Activated CD4-positive, alpha-beta memory T cell treated with anti-CD3 and anti-CD28 coated beads for 36 hours (primary cell): ENCODE results near the gene LEFTY1. TPM values are rescaled to one million over a fixed set of nuclear protein-coding genes. Genes with fewer than 3 reads are reported as not detected.
"Not testable (repeated sequence)": the region's sequence is repeated elsewhere in the genome, so short reads cannot be mapped to it uniquely, and the experiment has no call there.

Source experiments
- CTCF ChIA-PET: fragments of 350-600 bp; sonication (Branson Sonifier 250); formaldehyde crosslinking; loops from one replicate; lab custom pipeline; 2021; ENCODE audit warnings: antibody characterized with exemption, inconsistent platforms; lab: Charles Lee
- POLR2A ChIA-PET: fragments of 350-600 bp; sonication (Branson Sonifier 250); formaldehyde crosslinking; loops from one replicate; lab custom pipeline; 2021; ENCODE audit warnings: antibody characterized with exemption; lab: Charles Lee
- DNase-seq: peaks from one replicate; pipeline ENCODE4 v3.0.0-alpha.2; 2020
- H3K27ac Mint-ChIP-seq: one replicate; pipeline ENCODE4 v1.8.0; 2021; ENCODE audit warnings: mixed read lengths
- H3K27me3 Mint-ChIP-seq: one replicate; pipeline ENCODE4 v1.8.0; 2021; ENCODE audit warnings: mixed read lengths
- H3K36me3 Mint-ChIP-seq: one replicate; pipeline ENCODE4 v1.8.0; 2021; ENCODE audit warnings: mixed read lengths
- H3K4me1 Mint-ChIP-seq: one replicate; pipeline ENCODE4 v1.8.0; 2021; ENCODE audit warnings: low read depth, mixed read lengths
- H3K4me3 Mint-ChIP-seq: one replicate; pipeline ENCODE4 v1.8.0; 2021; ENCODE audit warnings: mild to moderate bottlenecking, mixed read lengths
- H3K9me3 Mint-ChIP-seq: one replicate; pipeline ENCODE4 v1.8.0; 2021; ENCODE audit warnings: mixed read lengths
- intact Hi-C: fragments of 100-400 bp; cut with micrococcal nuclease; formaldehyde crosslinking; loops from one replicate; pipeline ENCODE4 v1.15.1; 2023
- microRNA-seq: library from miRNA; unstranded; fragments of <30 nt; microRNA quantifications from one replicate; pipeline ENCODE4 v1.2.0, GENCODE V29; 2022; ENCODE audit warnings: borderline number of aligned reads, borderline microRNAs expressed, borderline replicate concordance
- total RNA-seq, 2 experiments: library from RNA; stranded (reverse); gene quantifications; one replicate each; pipeline ENCODE4 v1.2.3, GENCODE V29; 2021

Gene LEFTY1
- total RNA-seq, 2 experiments from 2014 or later = 0.19 TPM; not detected in 1

DNA sequence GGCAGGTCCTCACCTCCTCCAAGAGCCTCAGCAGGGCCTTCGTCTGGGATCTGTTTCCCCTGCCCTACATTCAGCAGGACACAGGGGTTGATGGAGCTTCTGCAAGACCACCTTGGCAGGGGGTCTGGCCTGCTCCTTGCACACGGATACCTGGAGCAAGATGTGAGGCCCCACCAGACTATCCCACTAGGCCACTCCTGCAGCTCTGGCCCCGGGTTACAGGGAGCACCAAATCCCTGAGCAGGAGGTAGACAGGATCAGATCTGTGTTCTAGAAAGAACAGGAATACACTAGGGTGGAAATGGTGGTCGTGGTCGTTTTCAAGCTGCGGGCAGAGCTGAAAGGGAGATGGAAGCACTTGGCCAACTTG, 45.5 kb downstream of the LEFTY1 start:
- Mint-ChIP-seq H3K4me1 (peaks cover 15% of the 10 kb centered on the region), H3K36me3 (peaks cover 8% of the 10 kb centered on the region), H3K9me3 (no peaks in the 10 kb centered on the region), H3K4me3 (no peak overlapping the region), H3K27me3 (no peaks in the 10 kb centered on the region), H3K27ac (no peak overlapping the region)
- ChIA-PET POLR2A (no interaction called here), CTCF (no interaction called here)
- intact Hi-C loops = no loop called here
- no peak for DNase-seq

- H3K9me3 Mint-ChIP-seq = no peaks in the 10 kb centered on the region
- POLR2A ChIA-PET = no interaction called here
- DNase-seq = no peak
- peaks cover 10% of the 10 kb centered on the region for H3K4me1 Mint-ChIP-seq
- H3K27me3 Mint-ChIP-seq = no peaks in the 10 kb centered on the region
- CTCF ChIA-PET = no interaction called here
- H3K36me3 Mint-ChIP-seq = peaks cover 4% of the 10 kb centered on the region
- H3K27ac Mint-ChIP-seq = no peak overlapping the region
- intact Hi-C loops = no loop called here
- no peak overlapping the region for H3K4me3 Mint-ChIP-seq
Measured at GRCh38 chr1:225842788-225843425, 46.0 kb downstream of the LEFTY1 start.

- CTCF ChIA-PET = no interaction called here
- Mint-ChIP-seq H3K4me3 (no peak overlapping the region), H3K27ac (no peak overlapping the region), H3K27me3 (no peaks in the 10 kb centered on the region), H3K36me3 (peaks cover 4% of the 10 kb centered on the region), H3K4me1 (peaks cover 10% of the 10 kb centered on the region), H3K9me3 (no peaks in the 10 kb centered on the region)
- POLR2A ChIA-PET = no interaction called here
- DNase-seq = peak; percentile 20
- intact Hi-C loops = no loop called here
Measured at GRCh38 chr1:225842074-225842473, 46.9 kb downstream of the LEFTY1 start.

GRCh38 chr1:225840713-225841112, 48.2 kb downstream of the LEFTY1 start:
- Mint-ChIP-seq H3K4me1 (peaks cover 10% of the 10 kb centered on the region), H3K36me3 (no peaks in the 10 kb centered on the region), H3K27ac (no peak overlapping the region), H3K4me3 (no peak overlapping the region), H3K9me3 (no peaks in the 10 kb centered on the region), H3K27me3 (no peaks in the 10 kb centered on the region)
- ChIA-PET CTCF (interaction anchor here (0.7 kb wide), 1 partner anchor 86 kb away, joined by 3 read pairs; no protein-coding TSS in a partner anchor), POLR2A (interaction anchor here (1.2 kb wide), 2 partner anchors 12 to 42 kb away, joined by 3 read pairs; partner anchors contain the start of gene TMEM63A)
- no peak for DNase-seq
- intact Hi-C loops = no loop called here

DNA sequence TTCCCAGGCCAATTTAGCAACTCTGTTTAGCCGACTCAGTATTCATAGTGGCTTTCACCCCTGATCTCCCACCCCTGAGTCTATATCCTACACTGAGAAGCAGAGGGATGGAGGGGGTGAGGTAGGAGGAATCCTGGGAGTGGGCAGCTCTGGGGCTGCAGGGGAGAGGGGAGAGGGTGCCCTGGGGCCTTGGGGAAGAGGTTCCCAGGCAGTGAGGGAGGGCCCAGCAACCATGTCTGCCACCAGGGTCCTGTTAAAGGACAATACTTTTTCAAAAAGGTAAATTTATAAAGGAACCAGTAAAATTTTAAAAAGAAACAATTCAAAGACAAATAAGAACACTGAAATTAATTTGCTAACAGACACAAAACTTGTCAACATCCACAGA, 48.7 kb downstream of the LEFTY1 start:
- POLR2A ChIA-PET = interaction anchor here (1.2 kb wide), 2 partner anchors 12 to 42 kb away, joined by 3 read pairs; partner anchors contain the start of gene TMEM63A
- no peaks in the 10 kb centered on the region for H3K27me3 Mint-ChIP-seq
- no peak overlapping the region for H3K4me3 Mint-ChIP-seq
- intact Hi-C loops = no loop called here
- no peaks in the 10 kb centered on the region for H3K9me3 Mint-ChIP-seq
- CTCF ChIA-PET = interaction anchor here (0.5 to 0.7 kb wide), 2 partner anchors 86 to 181 kb away, joined by 3 read pairs; no protein-coding TSS in a partner anchor
- no peak overlapping the region for H3K27ac Mint-ChIP-seq
- no peak for DNase-seq
- no peaks in the 10 kb centered on the region for H3K36me3 Mint-ChIP-seq
- H3K4me1 Mint-ChIP-seq = peaks cover 10% of the 10 kb centered on the region

DNA sequence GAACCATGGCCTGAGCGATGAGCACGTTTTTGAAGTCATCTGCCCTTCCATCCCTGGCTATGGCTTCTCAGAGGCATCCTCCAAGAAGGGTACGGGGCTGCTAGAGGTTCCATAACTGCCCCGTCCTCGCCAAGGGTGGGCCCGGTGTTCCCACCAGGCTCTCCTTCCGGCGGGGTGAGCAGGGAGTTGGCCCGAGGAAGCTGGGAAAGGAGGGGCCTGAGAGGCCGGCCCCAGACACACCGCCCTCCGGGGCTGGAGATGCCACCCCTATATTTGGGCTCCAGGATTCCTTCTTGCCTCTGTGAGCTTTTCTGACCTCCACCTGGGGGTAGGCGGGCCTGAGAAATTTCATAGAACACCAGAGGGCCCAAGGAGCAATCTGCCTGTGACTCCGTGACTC, 50.2 kb downstream of the LEFTY1 start:
- POLR2A ChIA-PET = no interaction called here
- no peak for DNase-seq
- intact Hi-C loops = no loop called here
- H3K4me1 Mint-ChIP-seq = peaks cover 10% of the 10 kb centered on the region
- H3K9me3 Mint-ChIP-seq = no peaks in the 10 kb centered on the region
- no peak overlapping the region for H3K4me3 Mint-ChIP-seq
- CTCF ChIA-PET = no interaction called here
- H3K36me3 Mint-ChIP-seq = no peaks in the 10 kb centered on the region
- no peak overlapping the region for H3K27ac Mint-ChIP-seq
- no peaks in the 10 kb centered on the region for H3K27me3 Mint-ChIP-seq

DNA sequence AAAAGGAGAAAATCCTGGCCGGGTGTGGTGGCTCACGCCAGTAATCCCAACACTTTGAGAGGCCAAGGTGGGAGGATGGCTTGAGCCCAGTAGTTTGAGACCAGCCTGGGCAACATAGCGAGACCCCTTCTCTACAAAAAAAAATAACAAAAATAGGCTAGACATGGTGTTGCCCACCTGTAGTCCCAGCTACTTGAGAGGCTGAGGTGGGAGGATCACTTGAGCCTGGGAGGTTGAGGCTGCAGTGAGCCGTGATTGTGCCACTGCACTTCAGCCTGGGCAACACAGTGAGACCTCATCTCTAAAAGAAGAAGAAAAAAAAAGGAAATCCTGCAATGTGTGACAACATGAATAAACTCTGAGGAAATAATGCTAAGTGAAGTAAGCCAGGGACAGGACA, 52.6 kb downstream of the LEFTY1 start:
- H3K27ac Mint-ChIP-seq, H3K9me3 Mint-ChIP-seq, CTCF ChIA-PET, H3K4me3 Mint-ChIP-seq, H3K4me1 Mint-ChIP-seq, DNase-seq, H3K36me3 Mint-ChIP-seq, H3K27me3 Mint-ChIP-seq, intact Hi-C loops: not testable (repeated sequence)
- POLR2A ChIA-PET = interaction anchor here (0.6 kb wide), 1 partner anchor 464 kb away, joined by 3 read pairs; no protein-coding TSS in a partner anchor

Small RNA genes lying within 50 kb of the gene (microRNA-seq; reads per million reads assigned to microRNA genes)
- 2.4 reads per million for gene MIR6741

Other genes with a start within 250 kb of the LEFTY1 start
- gene ENAH, start 236.0 kb downstream of the LEFTY1 start, total RNA-seq = under 1 TPM; 0.80 to 0.95 TPM
- 100 to 1,000 TPM; 294 to 314 TPM for gene SRP9, start 111.3 kb downstream of the LEFTY1 start, total RNA-seq
- gene EPHX1, start 79.0 kb downstream of the LEFTY1 start, total RNA-seq = 1 to 10 TPM; 2.6 to 2.8 TPM
- 10 to 100 TPM; 52.2 to 59.1 TPM for gene TMEM63A, start 6.8 kb downstream of the LEFTY1 start, total RNA-seq
- 100 to 1,000 TPM; 127 TPM for gene PYCR2, start 35.1 kb upstream of the LEFTY1 start, total RNA-seq
- not detected for gene LEFTY2, start 52.1 kb upstream of the LEFTY1 start, total RNA-seq
- 10 to 100 TPM; 18.0 to 18.2 TPM for gene SDE2, start 110.2 kb upstream of the LEFTY1 start, total RNA-seq
- gene H3-3A, start 173.6 kb upstream of the LEFTY1 start, total RNA-seq = 100 to 1,000 TPM; 317 to 320 TPM